GM12873 (cell line): ENCODE results near the gene USP6.

ENCODE experiments used
- TF ChIP-seq, protein P1 (sequence below): IDR thresholded peaks from 2 replicates; pipeline ENCODE4 v1.5.1; 2012; ENCODE audit warnings: low read depth, mild to moderate bottlenecking, moderate library complexity, low read length, control low read depth; ENCODE audit not compliant: insufficient read depth; ENCODE audit errors: missing control alignments

USP6 gene

GRCh38 chr17:5127910-5128309 is 12.1 kb downstream of the USP6 start:
- TF ChIP-seq, protein P1, sequence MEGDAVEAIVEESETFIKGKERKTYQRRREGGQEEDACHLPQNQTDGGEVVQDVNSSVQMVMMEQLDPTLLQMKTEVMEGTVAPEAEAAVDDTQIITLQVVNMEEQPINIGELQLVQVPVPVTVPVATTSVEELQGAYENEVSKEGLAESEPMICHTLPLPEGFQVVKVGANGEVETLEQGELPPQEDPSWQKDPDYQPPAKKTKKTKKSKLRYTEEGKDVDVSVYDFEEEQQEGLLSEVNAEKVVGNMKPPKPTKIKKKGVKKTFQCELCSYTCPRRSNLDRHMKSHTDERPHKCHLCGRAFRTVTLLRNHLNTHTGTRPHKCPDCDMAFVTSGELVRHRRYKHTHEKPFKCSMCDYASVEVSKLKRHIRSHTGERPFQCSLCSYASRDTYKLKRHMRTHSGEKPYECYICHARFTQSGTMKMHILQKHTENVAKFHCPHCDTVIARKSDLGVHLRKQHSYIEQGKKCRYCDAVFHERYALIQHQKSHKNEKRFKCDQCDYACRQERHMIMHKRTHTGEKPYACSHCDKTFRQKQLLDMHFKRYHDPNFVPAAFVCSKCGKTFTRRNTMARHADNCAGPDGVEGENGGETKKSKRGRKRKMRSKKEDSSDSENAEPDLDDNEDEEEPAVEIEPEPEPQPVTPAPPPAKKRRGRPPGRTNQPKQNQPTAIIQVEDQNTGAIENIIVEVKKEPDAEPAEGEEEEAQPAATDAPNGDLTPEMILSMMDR = no peak

- TF ChIP-seq, protein P1 = no peak
These were observed 13.2 kb downstream of the USP6 start for GRCh38 chr17:5128905-5129535.

DNA sequence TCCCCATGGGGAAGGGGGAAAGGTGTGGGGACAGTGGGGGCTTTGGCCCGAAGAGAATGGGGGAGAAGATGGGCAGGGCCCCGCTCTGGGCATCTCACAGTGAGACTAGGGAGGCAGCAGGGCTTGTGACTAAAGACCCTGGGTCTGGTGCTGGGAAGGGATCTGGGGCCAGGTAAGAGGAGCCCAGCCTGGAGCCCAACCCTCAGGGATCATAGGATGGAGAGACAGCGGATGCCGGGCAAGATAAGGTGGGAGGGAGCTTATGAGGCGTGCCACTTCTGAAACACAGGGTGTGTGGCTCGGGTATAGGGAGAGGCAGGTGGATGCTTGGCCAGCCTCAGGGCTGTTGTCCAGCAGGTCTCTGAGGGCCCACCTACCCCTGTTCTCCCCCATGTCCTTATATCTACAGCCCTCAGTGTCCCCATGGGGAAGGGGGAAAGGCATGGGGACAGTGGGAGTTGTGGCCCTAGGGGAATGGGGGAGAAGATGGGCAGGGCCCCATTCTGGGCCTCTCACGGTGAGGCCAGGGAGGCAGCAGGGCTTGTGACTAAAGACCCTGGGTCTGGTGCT is 15.4 kb downstream of the USP6 start:
- TF ChIP-seq, protein P1 = no peak

DNA sequence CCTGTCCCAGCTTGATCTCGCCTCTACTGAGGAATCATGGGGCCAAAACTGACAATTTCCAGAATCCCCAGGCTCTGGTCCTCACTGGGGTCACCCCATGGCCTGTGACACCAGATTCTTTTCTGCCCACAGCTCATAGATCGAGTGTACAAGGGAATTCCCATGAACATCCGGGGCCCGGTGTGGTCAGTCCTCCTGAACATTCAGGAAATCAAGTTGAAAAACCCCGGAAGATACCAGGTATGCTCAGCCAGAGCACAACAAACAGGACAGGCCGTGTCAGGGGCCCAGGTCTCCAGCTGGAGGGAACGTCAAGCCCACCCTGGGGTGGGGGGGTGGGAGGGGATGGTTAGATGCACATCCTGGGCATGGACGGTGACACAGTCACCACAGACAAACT is 17.5 kb downstream of the USP6 start:
- TF ChIP-seq, protein P1 = no peak

DNA sequence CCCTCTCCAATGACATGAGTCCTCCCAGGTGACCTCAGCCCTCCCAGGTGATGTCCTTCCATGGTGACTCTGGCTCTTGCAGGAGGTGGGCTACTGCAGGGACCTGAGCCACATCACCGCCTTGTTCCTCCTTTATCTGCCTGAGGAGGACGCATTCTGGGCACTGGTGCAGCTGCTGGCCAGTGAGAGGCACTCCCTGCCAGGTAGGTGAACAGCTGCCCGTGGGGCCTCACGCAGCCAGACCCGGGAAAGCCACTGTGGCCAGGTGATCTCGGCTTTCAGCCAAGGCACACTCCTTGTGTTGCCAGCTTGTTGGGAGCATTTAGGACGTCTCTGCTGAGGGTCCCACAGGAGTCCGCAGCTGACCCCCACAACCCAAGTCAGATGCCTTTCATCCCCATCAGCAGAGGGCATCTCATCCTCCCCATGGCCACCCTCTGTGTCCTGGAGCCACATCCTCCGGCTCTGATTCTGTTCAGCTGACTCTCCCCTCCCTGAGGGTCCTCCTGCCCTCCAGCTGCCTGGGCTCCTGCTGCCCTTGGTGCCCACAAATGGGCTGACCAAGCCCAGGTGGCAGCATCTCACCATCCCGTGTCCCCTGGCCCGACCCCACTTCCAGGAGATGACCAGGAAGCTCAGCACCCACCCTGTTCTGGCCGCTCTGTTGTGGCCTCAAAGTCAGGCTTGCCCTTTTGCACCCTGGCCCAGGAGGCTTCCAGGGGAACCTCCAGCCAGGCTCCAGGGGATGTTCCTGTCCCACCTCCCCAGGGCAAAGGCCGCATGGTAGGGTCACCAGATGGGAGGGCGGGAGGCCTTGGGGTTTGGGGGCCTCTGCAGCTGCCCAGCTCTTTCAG is 20.1 kb downstream of the USP6 start:
- TF ChIP-seq, protein P1 = no peak

- TF ChIP-seq, protein P1 = no peak
These were observed 23.0 kb downstream of the USP6 start for GRCh38 chr17:5138616-5139457.

GRCh38 chr17:5139458-5139732 is 23.6 kb downstream of the USP6 start:
- TF ChIP-seq, protein P1 = no peak
